Stimulated activated memory B cell treated with anti-CD40 and anti-IgM and Interleukin-4, amounts not matched to agents 10 μg/mL and 1 μg/mL and 100 μg/mL, for 72 hours (primary cell): Measurements from ENCODE around the gene UGT1A6.
"Not testable (repeated sequence)": the region's sequence is repeated elsewhere in the genome, so short reads cannot be mapped to it uniquely, and the experiment has no call there.

ENCODE experiments used
- ATAC-seq: fragments of 150-1000 bp; cut with Tn5 transposase; 2 replicates; pipeline ENCODE4 v1.10.0; 2021
- H3K27ac Mint-ChIP-seq: one replicate; pipeline ENCODE4 v1.8.0; 2022; ENCODE audit warnings: mild to moderate bottlenecking, mixed read lengths
- H3K27me3 Mint-ChIP-seq: one replicate; pipeline ENCODE4 v1.8.0; 2022; ENCODE audit warnings: mixed read lengths
- H3K36me3 Mint-ChIP-seq: one replicate; pipeline ENCODE4 v1.8.0; 2022; ENCODE audit warnings: mixed read lengths
- H3K4me1 Mint-ChIP-seq: one replicate; pipeline ENCODE4 v1.8.0; 2022; ENCODE audit warnings: mixed read lengths
- H3K4me3 Mint-ChIP-seq: one replicate; pipeline ENCODE4 v1.8.0; 2022; ENCODE audit warnings: mild to moderate bottlenecking, moderate library complexity, mixed read lengths
- H3K9me3 Mint-ChIP-seq: one replicate; pipeline ENCODE4 v1.8.0; 2022; ENCODE audit warnings: mixed read lengths

UGT1A6 gene

DNA sequence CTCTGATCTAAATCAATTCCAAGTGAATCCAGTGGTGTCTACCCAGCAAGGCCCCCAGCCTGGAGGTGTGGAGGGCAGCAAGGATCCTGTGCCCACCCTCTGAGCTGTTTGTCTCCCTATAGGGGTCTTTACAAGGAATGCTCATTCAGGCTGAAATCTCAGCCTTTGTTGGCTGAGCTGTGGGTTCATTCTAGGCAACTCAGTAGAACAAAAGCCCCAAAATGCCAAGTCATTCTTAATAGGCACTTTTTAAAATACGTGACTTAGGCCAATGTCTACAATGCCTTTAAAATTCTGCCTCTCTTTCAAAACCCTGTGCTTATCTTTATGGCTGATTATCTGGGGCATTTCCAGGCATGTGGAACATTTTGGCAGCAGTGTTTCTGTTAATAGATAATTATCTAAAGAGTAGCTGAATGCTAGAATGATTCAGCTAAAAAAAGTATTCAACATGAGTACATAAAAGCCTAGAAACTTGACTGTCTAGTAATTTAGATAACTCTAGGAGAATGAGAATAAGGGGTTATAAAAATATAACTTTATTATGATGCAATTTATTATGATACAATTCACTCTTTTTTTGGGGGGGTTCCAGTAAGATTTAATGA lies 7.4 kb downstream of the UGT1A6 start:
- H3K4me1 Mint-ChIP-seq, result peaks cover 6% of the 10 kb centered on the region
- H3K27me3 Mint-ChIP-seq, result peaks cover 32% of the 10 kb centered on the region
- no peak overlapping the region for H3K4me3 Mint-ChIP-seq
- H3K9me3 Mint-ChIP-seq, result peaks cover 6% of the 10 kb centered on the region
- peaks cover 6% of the 10 kb centered on the region for H3K36me3 Mint-ChIP-seq
- ATAC-seq, result no peak
- no peak overlapping the region for H3K27ac Mint-ChIP-seq

DNA sequence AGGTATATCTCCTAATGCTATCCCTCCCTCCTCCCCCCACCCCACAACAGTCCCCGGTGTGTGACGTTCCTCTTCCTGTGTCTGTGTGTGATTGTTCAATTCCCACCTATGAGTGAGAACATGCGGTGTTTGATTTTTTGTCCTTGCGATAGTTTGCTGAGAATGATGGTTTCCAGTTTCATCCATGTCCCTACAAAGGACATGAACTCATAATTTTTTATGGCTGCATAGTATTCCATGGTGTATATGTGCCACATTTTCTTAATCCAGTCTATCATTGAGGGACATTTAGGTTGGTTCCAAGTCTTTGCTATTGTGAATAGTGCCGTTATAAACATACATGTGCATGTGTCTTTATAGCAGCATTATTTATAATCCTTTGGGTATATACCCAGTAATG lies 8.2 kb downstream of the UGT1A6 start:
- not testable (repeated sequence) for H3K4me3 Mint-ChIP-seq, ATAC-seq, H3K27ac Mint-ChIP-seq, H3K36me3 Mint-ChIP-seq, H3K4me1 Mint-ChIP-seq, H3K9me3 Mint-ChIP-seq
- peaks cover 32% of the 10 kb centered on the region for H3K27me3 Mint-ChIP-seq

DNA sequence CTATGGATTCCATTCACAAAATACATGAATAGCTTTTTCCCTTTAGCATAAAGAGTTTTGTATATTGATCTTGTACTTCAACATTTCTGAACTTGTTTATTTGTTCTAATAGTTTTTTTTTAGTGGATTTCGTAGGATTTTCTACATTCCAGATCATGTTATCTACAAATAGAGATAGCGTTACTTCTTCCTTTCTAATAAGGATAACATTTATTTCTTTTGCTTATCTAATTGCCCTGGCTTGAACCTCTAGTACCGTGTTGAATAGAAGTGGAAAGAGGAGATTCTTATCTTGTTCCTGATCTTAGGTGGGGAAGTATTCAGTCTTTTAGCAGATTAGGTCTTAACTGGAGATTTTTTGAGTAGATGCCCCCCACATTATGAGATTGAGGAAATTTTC lies 9.5 kb downstream of the UGT1A6 start:
- ATAC-seq, result no peak
- no peak overlapping the region for H3K27ac Mint-ChIP-seq
- peaks cover 6% of the 10 kb centered on the region for H3K9me3 Mint-ChIP-seq
- no peaks in the 10 kb centered on the region for H3K4me1 Mint-ChIP-seq
- peaks cover 31% of the 10 kb centered on the region for H3K27me3 Mint-ChIP-seq
- H3K4me3 Mint-ChIP-seq, result no peak overlapping the region
- peaks cover 6% of the 10 kb centered on the region for H3K36me3 Mint-ChIP-seq

DNA sequence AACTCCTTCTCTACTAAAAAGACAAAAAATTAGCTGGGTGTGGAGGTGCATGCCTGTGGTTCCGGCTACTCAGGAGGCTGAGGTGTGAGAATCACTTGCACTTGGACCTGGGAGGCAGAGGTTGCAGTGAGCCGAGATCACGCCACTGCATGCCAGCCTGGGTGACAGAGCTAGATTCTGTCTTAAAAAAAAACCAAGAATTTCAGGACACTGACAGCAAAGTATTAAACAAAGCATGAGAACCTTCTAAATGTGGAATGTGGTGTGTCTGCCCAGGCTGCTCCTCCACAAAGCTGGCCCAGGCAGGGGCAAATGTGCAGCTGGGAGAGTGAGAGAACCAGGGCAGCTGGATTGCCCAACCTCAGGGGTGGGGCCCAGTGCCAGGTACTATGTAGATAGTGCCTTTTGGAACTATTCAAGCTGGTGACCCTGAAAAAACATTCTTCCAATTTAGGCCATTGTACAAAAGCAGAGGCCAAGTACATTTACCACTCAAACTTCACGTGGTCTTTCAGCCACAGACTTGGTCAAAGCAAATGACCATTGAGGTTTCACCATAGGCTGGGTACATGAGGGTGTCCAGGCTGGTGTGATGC lies 13.3 kb downstream of the UGT1A6 start:
- ATAC-seq, result no peak

DNA sequence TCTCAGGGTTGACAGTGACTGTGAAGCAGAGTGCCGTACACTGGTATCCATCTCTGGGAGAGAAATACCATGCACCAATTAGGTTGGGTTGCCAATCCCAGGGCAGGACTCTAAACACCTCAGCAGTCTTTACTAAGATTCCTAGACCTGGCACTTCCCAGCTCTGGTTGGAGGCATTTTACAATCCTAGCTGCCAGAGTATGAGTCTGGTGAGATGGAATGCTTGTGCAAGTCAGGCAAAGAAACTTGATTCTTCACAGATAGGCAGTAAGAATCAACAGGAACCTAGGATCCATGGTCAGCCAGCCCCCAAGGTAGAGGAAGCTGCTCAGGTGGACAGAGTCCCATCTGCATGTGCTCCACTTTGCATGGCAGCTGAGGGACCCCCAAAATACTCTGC lies 14.0 kb downstream of the UGT1A6 start:
- H3K4me1 Mint-ChIP-seq, result peaks cover 7% of the 10 kb centered on the region
- peaks cover 49% of the 10 kb centered on the region for H3K27me3 Mint-ChIP-seq

More for the DNA sequence above, 13.3 kb downstream of the UGT1A6 start:
- peaks cover 6% of the 10 kb centered on the region for H3K9me3 Mint-ChIP-seq
- peaks cover 6% of the 10 kb centered on the region for H3K36me3 Mint-ChIP-seq
- H3K27me3 Mint-ChIP-seq, result peaks cover 42% of the 10 kb centered on the region
- no peaks in the 10 kb centered on the region for H3K4me1 Mint-ChIP-seq
- H3K27ac Mint-ChIP-seq, result no peak overlapping the region
- no peak overlapping the region for H3K4me3 Mint-ChIP-seq

DNA sequence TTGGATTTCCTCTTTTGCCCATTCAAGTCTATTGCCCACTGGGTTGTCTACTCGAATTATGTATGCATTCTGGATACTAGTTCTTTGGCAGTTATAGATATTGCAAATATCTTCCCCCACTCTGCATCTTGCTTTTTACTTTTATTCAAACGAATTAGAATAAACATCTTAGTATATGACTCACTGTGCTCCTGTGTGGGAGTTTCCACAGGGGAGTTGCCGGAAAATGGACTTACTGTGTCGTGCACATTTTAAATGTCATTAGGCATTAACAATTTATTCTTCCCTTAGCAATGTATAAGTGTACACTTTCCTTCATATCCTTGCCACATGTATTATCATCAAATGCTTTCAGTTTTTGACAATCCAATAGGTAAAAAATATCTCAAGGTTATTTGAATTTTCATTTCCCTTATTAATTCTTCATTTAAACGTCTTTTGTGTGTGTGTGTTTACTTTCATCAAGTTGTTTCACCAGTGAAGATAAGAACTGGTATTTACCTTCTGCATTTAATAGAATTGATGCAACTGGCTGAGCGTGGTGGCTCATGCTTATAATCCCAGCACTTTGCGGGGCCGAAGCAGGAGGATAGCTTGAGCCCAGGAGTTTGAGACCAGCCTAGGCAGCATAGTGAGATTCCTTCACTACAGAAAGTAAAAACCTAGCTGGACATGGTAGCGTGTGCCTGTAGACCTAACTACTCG lies 15.4 kb downstream of the UGT1A6 start:
- no peak overlapping the region for H3K4me3 Mint-ChIP-seq
- H3K9me3 Mint-ChIP-seq, result peaks cover 6% of the 10 kb centered on the region
- peaks cover 48% of the 10 kb centered on the region for H3K27me3 Mint-ChIP-seq
- H3K36me3 Mint-ChIP-seq, result peaks cover 6% of the 10 kb centered on the region
- ATAC-seq, result no peak
- H3K4me1 Mint-ChIP-seq, result peaks cover 8% of the 10 kb centered on the region
- H3K27ac Mint-ChIP-seq, result no peak overlapping the region

More for the DNA sequence above, 14.0 kb downstream of the UGT1A6 start:
- no peak overlapping the region for H3K27ac Mint-ChIP-seq
- no peak overlapping the region for H3K4me3 Mint-ChIP-seq
- H3K36me3 Mint-ChIP-seq, result peaks cover 6% of the 10 kb centered on the region
- peaks cover 6% of the 10 kb centered on the region for H3K9me3 Mint-ChIP-seq
- no peak for ATAC-seq

DNA sequence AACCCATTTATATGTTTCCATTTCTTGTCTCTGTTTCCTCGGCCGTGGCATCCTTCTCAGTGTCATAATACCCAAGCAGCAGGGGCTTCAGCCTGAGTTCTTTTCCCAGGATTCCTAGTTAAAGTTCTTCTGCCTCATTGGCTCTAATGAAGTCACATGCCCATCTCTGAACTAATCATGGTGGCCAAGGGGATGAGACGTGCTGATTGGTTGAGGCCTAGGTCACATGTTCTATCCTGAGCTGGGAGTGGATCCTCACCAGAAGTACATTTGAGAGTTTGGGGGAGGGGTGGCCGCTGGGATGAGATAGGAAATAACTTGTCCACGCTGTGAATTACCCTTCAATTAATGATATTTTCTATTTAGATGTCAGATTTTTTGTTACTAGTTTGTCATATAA lies 16.3 kb downstream of the UGT1A6 start:
- Mint-ChIP-seq H3K9me3 (peaks cover 3% of the 10 kb centered on the region), H3K27ac (no peak overlapping the region), H3K36me3 (peaks cover 4% of the 10 kb centered on the region), H3K4me3 (no peak overlapping the region), H3K4me1 (peaks cover 8% of the 10 kb centered on the region), H3K27me3 (peaks cover 40% of the 10 kb centered on the region)
- no peak for ATAC-seq

DNA sequence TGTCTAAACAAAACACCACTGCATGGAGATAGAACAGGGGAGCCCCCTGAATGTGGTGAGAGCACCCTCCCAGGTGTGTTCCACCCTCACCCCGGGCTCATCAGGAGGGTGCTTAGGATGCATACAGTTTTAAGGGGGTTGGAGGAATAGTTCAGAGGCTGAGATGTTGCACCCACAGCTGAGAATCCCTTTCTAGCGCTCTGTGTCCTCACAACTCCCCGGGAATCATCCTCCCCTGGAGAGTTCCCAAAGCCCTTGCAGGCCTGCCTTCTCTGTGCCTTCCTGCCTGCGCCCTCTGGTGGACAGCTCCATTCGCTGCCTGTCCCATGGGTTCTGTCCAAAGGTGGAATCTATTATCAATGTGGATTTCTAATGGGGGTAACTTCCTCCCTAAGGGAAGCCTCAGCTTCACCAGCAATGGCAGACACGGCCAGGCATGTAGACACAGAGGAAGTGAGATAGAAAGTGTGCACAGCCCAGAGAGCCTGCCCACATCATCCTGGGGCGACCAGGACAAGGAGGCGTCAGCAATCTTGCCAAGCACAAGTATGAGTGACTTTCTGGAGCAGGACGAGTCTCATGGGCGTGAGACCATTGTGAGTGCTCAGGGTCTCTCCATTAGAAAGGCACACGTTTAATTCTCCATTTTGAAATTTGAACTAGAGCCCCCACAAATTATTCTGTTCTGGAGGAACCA lies 18.8 kb downstream of the UGT1A6 start:
- Mint-ChIP-seq H3K27me3 (peaks cover 39% of the 10 kb centered on the region), H3K4me1 (peaks cover 8% of the 10 kb centered on the region), H3K4me3 (no peak overlapping the region), H3K27ac (peak overlapping the region; percentile 12), H3K9me3 (no peaks in the 10 kb centered on the region), H3K36me3 (no peaks in the 10 kb centered on the region)
- peak; percentile 75 for ATAC-seq

DNA sequence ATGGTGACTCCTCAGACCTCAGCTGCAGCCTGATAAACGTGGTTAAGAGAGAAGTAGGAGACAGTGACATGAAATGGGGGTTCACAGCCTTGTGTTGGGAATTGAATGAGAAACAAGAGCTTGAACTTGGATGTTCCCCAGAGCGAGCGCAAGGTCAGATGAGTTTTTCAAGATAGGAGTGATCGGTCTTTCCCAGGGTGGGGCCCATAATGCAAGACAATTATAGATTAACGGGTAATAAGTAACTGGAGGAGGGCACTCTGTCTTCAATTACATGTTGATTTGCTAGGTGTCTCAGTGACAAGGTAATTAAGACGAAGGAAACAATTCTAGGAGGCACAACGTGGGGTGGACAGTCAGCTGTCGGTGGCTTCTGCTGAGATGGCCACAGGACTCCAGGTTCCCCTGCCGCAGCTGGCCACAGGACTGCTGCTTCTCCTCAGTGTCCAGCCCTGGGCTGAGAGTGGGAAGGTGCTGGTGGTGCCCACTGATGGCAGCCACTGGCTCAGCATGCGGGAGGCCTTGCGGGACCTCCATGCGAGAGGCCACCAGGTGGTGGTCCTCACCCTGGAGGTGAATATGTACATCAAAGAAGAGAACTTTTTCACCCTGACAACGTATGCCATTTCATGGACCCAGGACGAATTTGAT lies 20.0 kb downstream of the UGT1A6 start, which contains the start of gene UGT1A5:
Gene UGT1A5 (plus strand): TSS at position 297 of the 651 bp plus-strand sequence. CDS start 85 bp downstream, at position 382.
- Mint-ChIP-seq H3K9me3 (no peaks in the 10 kb centered on the region), H3K36me3 (no peaks in the 10 kb centered on the region), H3K27ac (no peak within 1 kb of the TSS), H3K27me3 (peaks cover 35% of the 10 kb centered on the region), H3K4me1 (peaks cover 8% of the 10 kb centered on the region), H3K4me3 (no peak within 1 kb of the TSS)
- no peak for ATAC-seq

DNA sequence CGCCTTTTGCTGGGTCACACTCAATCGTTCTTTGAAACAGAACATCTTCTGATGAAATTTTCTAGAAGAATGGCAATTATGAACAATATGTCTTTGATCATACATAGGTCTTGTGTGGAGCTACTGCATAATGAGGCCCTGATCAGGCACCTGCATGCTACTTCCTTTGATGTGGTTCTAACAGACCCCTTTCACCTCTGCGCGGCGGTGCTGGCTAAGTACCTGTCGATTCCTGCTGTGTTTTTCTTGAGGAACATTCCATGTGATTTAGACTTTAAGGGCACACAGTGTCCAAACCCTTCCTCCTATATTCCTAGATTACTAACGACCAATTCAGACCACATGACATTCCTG lies 20.5 kb downstream of the UGT1A6 start:
- Mint-ChIP-seq H3K36me3 (no peaks in the 10 kb centered on the region), H3K9me3 (no peaks in the 10 kb centered on the region), H3K4me1 (peaks cover 8% of the 10 kb centered on the region), H3K27me3 (peaks cover 34% of the 10 kb centered on the region), H3K27ac (no peak overlapping the region), H3K4me3 (no peak overlapping the region)
- no peak for ATAC-seq

DNA sequence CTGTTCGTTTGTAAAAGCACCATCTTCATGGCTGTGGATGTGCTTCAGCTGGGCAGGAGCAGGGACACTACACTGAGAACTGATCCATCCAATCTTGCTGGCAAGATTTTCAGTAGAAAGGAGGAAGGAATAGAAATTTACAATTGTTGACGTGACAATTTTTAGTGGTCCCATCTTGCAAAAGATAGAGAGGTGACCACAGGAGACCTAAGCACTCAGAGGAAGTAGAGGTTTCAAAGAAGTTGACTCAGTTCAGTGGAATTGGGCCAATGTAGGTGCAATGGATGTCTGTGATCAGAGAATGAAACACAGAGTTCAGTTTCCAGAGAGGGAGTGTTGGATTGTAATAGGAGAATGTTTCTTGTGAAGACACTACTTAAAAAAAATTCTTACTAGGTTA lies 21.4 kb downstream of the UGT1A6 start:
- no peaks in the 10 kb centered on the region for H3K9me3 Mint-ChIP-seq
- peaks cover 35% of the 10 kb centered on the region for H3K27me3 Mint-ChIP-seq
- H3K4me3 Mint-ChIP-seq, result no peak overlapping the region
- H3K27ac Mint-ChIP-seq, result no peak overlapping the region
- ATAC-seq, result no peak
- H3K36me3 Mint-ChIP-seq, result no peaks in the 10 kb centered on the region
- H3K4me1 Mint-ChIP-seq, result peaks cover 8% of the 10 kb centered on the region

DNA sequence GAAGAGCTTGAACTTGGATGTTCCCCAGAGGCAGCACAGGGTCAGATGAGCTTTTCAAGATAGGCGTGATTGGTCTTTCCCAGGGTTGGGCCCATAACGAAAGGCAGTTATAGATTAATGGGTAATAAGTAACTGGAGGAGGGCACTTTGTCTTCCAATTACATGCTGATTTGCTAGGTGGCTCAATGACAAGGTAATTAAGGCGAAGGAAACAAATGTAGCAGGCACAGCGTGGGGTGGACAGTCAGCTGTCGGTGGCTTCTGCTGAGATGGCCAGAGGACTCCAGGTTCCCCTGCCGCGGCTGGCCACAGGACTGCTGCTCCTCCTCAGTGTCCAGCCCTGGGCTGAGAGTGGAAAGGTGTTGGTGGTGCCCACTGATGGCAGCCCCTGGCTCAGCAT lies 25.9 kb downstream of the UGT1A6 start, which contains the start of gene UGT1A4:
Gene UGT1A4 (plus strand): TSS at position 185 of the 400 bp plus-strand sequence. CDS start 85 bp downstream, at position 270.
- no peaks in the 10 kb centered on the region for H3K36me3 Mint-ChIP-seq
- no peaks in the 10 kb centered on the region for H3K9me3 Mint-ChIP-seq
- peaks cover 41% of the 10 kb centered on the region for H3K27me3 Mint-ChIP-seq
- H3K4me3 Mint-ChIP-seq, result no peak within 1 kb of the TSS
- no peaks in the 10 kb centered on the region for H3K4me1 Mint-ChIP-seq
- no peak for ATAC-seq
- no peak within 1 kb of the TSS for H3K27ac Mint-ChIP-seq

DNA sequence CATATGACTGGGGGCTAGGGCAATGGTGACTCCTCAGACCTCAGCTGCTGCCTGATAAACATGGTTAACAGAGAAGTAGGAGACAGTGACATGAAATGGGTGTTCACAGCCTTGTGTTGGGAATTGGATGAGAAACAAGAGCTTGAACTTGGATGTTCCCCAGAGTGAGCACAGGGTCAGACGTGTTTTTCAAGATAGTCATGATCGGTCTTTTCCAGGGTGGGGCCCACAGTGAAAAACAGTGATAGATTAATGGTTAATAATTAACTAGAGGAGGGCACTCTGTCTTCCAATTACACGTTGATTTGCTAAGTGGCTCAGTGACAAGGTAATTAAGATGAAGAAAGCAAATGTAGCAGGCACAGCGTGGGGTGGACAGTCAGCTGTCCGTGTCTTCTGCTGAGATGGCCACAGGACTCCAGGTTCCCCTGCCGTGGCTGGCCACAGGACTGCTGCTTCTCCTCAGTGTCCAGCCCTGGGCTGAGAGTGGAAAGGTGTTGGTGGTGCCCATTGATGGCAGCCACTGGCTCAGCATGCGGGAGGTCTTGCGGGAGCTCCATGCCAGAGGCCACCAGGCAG lies 36.1 kb downstream of the UGT1A6 start, which contains the start of gene UGT1A3:
Gene UGT1A3 (plus strand): TSS at position 320 of the 579 bp plus-strand sequence. CDS start 85 bp downstream, at position 405.
- no peak for ATAC-seq
- peaks cover 46% of the 10 kb centered on the region for H3K27me3 Mint-ChIP-seq
- no peak within 1 kb of the TSS for H3K27ac Mint-ChIP-seq
- no peaks in the 10 kb centered on the region for H3K9me3 Mint-ChIP-seq
- no peak within 1 kb of the TSS for H3K4me3 Mint-ChIP-seq
- peaks cover 8% of the 10 kb centered on the region for H3K4me1 Mint-ChIP-seq
- no peaks in the 10 kb centered on the region for H3K36me3 Mint-ChIP-seq

DNA sequence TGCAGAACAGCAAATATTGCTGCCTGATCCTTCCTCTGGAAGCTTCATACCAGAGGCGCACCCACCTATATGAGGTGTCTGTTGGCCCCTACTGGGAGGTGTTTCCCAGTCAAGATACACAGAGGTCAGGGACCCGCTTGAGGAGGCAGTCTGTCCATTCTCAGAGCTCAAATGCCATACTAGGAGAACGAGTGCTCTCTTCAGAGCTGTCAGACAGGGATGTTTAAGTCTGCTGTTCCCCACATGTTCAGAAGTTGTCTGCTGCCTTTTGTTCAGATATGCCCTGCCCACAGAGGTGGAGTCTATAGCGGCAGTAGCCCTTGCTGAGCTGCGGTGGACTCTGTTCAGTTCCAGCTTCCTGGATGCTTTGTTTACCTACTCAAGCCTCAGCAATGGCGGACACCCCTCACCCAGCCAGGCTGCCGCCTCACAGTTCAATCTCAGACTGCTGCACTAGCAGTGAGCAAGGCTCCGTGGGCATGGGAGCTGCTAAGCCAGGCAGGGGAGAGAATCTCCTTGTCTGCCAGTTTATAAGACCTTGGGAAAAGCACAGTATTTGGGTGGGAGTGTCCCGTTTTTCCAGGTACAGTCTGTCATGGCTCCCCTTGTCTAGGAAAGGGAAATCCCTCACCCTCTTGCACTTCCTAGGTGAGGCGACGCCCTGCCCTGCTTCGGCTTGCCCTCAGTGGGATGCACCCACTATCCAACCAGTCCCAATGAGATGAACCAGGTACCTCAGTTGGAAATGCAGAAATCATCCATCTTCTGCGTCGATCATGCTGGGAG lies 44.4 kb downstream of the UGT1A6 start:
- not testable (repeated sequence) for H3K4me3 Mint-ChIP-seq, H3K9me3 Mint-ChIP-seq, H3K27ac Mint-ChIP-seq, ATAC-seq, H3K36me3 Mint-ChIP-seq, H3K4me1 Mint-ChIP-seq
- peaks cover 48% of the 10 kb centered on the region for H3K27me3 Mint-ChIP-seq
